K562 (cell line): Measurements from ENCODE around the gene SLC25A4. TPM values are rescaled to one million over a fixed set of nuclear protein-coding genes. Genes with fewer than 3 reads are reported as not detected.

Experiments
- ATF6 ChIP-seq: sonication (generic); formaldehyde crosslinking; IDR thresholded peaks from 2 replicates; pipeline ENCODE4 v1.4.0; 2020; ENCODE audit warnings: mild to moderate bottlenecking, missing genetic modification reagents
- CHD2 ChIP-seq: IDR thresholded peaks from 2 replicates; pipeline ENCODE4 v1.6.1; 2011; ENCODE audit warnings: low read depth, low read length
- MCM5 ChIP-seq: fragments of 450-650 bp; IDR thresholded peaks from 2 replicates; pipeline ENCODE4 v1.6.1; 2016; ENCODE audit warnings: low read depth
- SLC30A9 ChIP-seq: fragments of 250-450 bp; sonication (Bioruptor Pico); IDR thresholded peaks from 2 replicates; pipeline ENCODE4 v1.8.0; 2022; ENCODE audit warnings: mild to moderate bottlenecking, moderate library complexity
- ZBTB9 ChIP-seq: fragments of 450-650 bp; formaldehyde crosslinking; IDR thresholded peaks from 2 replicates; pipeline ENCODE4 v1.4.0; 2020; ENCODE audit warnings: mild to moderate bottlenecking, moderate library complexity
- ZNF318 ChIP-seq, 2 experiments: fragments of 450-650 bp; IDR thresholded peaks; 2 replicates each; pipeline ENCODE4 v1.6.1; 2016; ENCODE audit warnings: mild to moderate bottlenecking in 2 of 2, borderline replicate concordance in 1 of 2, low read depth in 1 of 2, moderate library complexity in 1 of 2
- ZNF407 ChIP-seq: fragments of 450-650 bp; IDR thresholded peaks from 2 replicates; pipeline ENCODE4 v1.6.1; 2016; ENCODE audit warnings: low read depth
- ZNF551 ChIP-seq: fragments of 250-450 bp; sonication (Bioruptor Pico); IDR thresholded peaks from 2 replicates; pipeline ENCODE4 v1.5.0; 2021; ENCODE audit warnings: mild to moderate bottlenecking, moderate library complexity
- polyA plus RNA-seq, 8 experiments: library from polyadenylated mRNA; depleted of rRNA in 4 of 8; stranded (reverse) in 5 of 8; unstranded in 3 of 8; fragments of >200 nt; fragmentation: Nextera tagmentation in 2 of 8; fragmentation: Illumina TruSeq in 1 of 8; extraction: Ambion mirVana in 2 of 8; extraction: Trizol in 1 of 8; gene quantifications; 2 replicates each; pipeline versions ENCODE4 v1.2.1 to v1.2.3, GENCODE V29; 2011 to 2014; ENCODE audit warnings: inconsistent platforms in 1 of 8, missing spikeins in 1 of 8
- total RNA-seq, 7 experiments: library from RNA; depleted of rRNA in 6 of 7; stranded (reverse); fragments of >200 nt in 6 of 7; fragmentation: Illumina TruSeq in 2 of 7; extraction: Trizol in 2 of 7; gene quantifications; 2 replicates each; pipeline versions ENCODE4 v1.2.1 to v1.2.3, GENCODE V29; 2011 to 2021; ENCODE audit warnings: low replicate concordance in 1 of 7

The SLC25A4 gene
- total and polyA plus RNA-seq, 9 of the 15 experiments (the other 6 are each of a cell fraction or from before 2014, with no cell fraction given), result 8.3 to 28.6 (median 19.5) TPM

GRCh38 chr4:185113340-185113739 lies 29.7 kb upstream of the SLC25A4 start (continued):
- no peak for TF ChIP-seq ZNF318 (IDR thresholded peaks at IDR 0.05; ENCODE audit: borderline replicate concordance in 1 of 2, low read depth in 1 of 2)
- TF ChIP-seq ZNF551 (CRISPR knock-in tag), result no peak
- TF ChIP-seq MCM5, result no peak
- TF ChIP-seq SLC30A9 (CRISPR knock-in tag), result no peak
- TF ChIP-seq ZBTB9 (CRISPR knock-in tag), result no peak
- no peak for TF ChIP-seq CHD2
- TF ChIP-seq ZNF407, result no peak
- no peak for TF ChIP-seq ATF6
